HG02623 (cell line): ENCODE results near the gene COX5A.

Experiments
- ATAC-seq: cut with Tn5 transposase; IDR thresholded peaks from one replicate; pipeline ENCODE4 v1.9.1; 2021; ENCODE audit warnings: moderate library complexity; ENCODE audit not compliant: unreplicated experiment

COX5A gene

DNA sequence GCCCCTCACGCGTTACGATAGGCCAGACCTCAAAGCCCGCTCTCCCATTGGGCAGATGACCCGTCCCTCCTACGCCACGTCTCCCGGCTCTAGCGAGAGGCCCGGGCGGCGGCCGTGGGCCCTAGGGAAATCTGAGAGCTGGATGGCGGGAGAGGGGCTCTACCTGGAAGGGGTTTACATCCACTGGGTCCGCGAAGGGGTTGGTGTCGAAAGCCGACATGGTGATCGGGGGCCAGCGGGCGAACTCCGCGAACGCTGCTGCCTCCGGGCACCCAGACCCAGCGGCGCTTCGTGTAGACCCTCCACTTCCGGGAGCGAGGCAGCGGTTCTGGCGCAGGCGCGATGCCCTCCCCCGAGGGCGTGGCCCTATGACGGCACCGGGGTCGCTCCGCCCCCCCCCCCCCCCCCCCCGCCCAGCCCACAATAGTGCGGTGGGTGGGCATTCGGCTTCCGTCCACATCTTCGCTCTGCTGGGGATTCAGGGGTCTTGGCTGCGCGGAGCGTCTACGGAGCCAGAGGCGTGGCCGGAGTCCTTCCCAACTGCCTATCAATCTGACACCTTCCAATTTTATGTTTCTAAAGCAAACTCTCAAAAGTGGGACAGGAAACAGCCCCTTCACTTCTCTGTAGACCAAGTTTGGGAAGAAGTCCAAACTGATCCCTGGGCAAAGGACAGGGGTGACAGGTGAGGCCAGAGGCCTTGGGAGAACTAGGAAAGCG, 64.7 kb downstream of the COX5A start, which contains the start of gene SCAMP2:
TSS of gene SCAMP2 (minus strand) at position 330 of the 720 bp plus-strand sequence. CDS start at position 220, 110 bp downstream.
- peak; percentile 80 for ATAC-seq

DNA sequence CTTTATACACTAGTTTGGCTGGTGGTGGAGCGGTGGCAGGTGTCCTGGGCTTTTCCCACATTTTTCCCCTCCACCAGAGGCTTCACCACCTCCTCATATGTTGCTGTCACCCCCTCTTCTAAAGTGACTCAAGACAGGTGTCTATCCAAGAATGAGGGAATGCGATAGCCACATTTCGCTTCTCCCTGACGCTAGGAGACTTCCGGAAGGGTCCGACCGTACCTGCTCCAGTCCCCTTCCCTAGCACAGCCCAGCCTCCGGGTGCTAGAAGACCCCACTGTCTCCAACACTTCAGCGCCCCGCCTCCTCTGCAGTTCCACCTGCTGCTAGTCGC, 65.2 kb downstream of the COX5A start:
- no peak for ATAC-seq

DNA sequence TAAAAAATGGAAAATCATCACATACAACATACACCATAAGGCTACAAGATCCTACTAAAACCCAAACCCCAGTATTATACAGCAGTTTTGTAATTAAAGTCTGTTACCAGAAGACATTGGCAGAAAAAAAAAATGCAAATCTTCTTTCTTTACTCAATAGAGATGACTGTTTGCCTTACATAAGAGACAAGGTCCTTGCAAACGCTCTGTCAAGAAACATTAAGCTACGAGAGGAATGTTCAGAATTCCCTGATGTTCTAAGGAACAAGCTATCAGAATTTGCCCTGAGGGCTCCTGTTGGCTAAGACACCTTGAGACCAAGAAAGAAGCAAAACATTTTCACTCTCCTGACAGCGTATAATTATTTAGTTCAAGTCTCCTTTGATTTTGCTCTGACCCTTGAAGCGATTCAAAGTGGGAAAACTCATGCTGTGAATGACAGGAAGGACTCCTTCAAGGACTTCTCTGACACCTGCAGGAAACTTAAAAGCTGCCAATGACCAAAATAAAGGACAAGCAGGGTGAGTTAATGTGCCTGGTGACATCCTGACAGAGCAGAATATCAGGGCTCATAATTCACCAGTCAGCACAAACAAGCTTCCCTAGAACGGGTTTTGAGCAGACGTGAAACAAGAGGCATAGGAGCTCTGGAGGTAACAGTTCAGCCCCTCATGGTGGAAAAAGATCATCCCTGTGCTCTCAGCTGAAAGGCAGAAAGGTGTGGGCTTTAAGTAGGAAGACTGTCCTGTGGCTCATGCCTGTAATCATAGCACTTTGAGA, 67.2 kb downstream of the COX5A start:
- ATAC-seq: no peak
